Stomach (tissue), 9 donors: ENCODE data around the gene DPYSL3. TPM values are rescaled to one million over a fixed set of nuclear protein-coding genes. Genes with fewer than 3 reads are reported as not detected.

Source experiments
- DNase-seq, 2 donors: peaks; one replicate each; pipeline versions ENCODE4 v3.0.0 to v3.0.0-alpha.2; 2013 to 2019
- H3K27ac ChIP-seq, 5 donors: fragments of 200-600 bp in 4 of 5; sonication (generic) in 4 of 5; one replicate each; pipeline ENCODE4 v1.5.1; 2013 to 2019; ENCODE audit warnings: mild to moderate bottlenecking in 1 of 5, moderate library complexity in 1 of 5
- H3K27me3 ChIP-seq, 3 donors: fragments of 200-600 bp; sonication (generic); one replicate each; pipeline ENCODE4 v1.5.1; 2017 to 2019; ENCODE audit warnings: mixed run types in 1 of 3
- H3K36me3 ChIP-seq, 4 donors: fragments of 200-600 bp; sonication (generic); 1 replicate in 3 of 4; 2 replicates in 1 of 4; pipeline ENCODE4 v1.5.1; 2016 to 2019
- H3K4me1 ChIP-seq, 4 donors: fragments of 200-600 bp; sonication (generic); one replicate each; pipeline ENCODE4 v1.5.1; 2016 to 2019
- H3K4me3 ChIP-seq, 4 donors: fragments of 200-600 bp; sonication (generic) in 3 of 4; one replicate each; pipeline ENCODE4 v1.5.1; 2016 to 2019; ENCODE audit warnings: mild to moderate bottlenecking in 1 of 4
- H3K9me3 ChIP-seq, 4 donors: fragments of 200-600 bp; sonication (generic); one replicate each; pipeline ENCODE4 v1.5.1; 2016 to 2019
- CTCF ChIP-seq, 7 experiments: fragments of 450-650 bp in 4 of 7; fragments of 200-600 bp in 3 of 7; sonication (generic) in 3 of 7; IDR thresholded peaks; one replicate each; pipeline ENCODE4 v1.5.1; 2016 to 2019; ENCODE audit warnings: antibody characterized with exemption in 7 of 7, control low read depth in 2 of 7, mild to moderate bottlenecking in 1 of 7
- EP300 ChIP-seq: sonication (generic); formaldehyde crosslinking; IDR thresholded peaks from one replicate; pipeline ENCODE4 v1.6.1; 2017; ENCODE audit warnings: antibody characterized with exemption
- POLR2A ChIP-seq, 4 donors: fragments of 450-650 bp; IDR thresholded peaks; one replicate each; pipeline ENCODE4 v1.6.1; 2016; ENCODE audit warnings: antibody characterized with exemption in 4 of 4, control low read depth in 2 of 4, mild to moderate bottlenecking in 1 of 4, moderate library complexity in 1 of 4
- POLR2AphosphoS5 ChIP-seq, 3 donors: sonication (generic); formaldehyde crosslinking; IDR thresholded peaks; one replicate each; pipeline ENCODE4 v1.6.1; 2016; ENCODE audit warnings: antibody characterized with exemption in 3 of 3
- WGBS, 5 donors: extraction: QIAGEN DNeasy Blood & Tissue Kit in 3 of 5; methylation state at CpG; one replicate each; pipeline versions ENCODE4 v1.1.5 to v1.1.7; 2013 to 2018; 5-methylcytosine and 5-hydroxymethylcytosine counted together
- intact Hi-C: fragments of 100-400 bp; cut with DNase I; formaldehyde crosslinking; loops from one replicate; pipeline ENCODE4 v1.15.1; 2023; ENCODE audit warnings: low total_unique reads
- polyA plus RNA-seq, 3 donors: library from polyadenylated mRNA; stranded (reverse); fragments of 200-250 nt; gene quantifications; one replicate each; pipeline ENCODE4 v1.2.3, GENCODE V29; 2013
- total RNA-seq, 5 donors: library from RNA; depleted of rRNA; stranded (reverse); fragments of >200 nt; gene quantifications; one replicate each; pipeline versions ENCODE4 v1.1.0 to v1.2.3, GENCODE V29; 2014 to 2016
- donor health status: healthy with polysubstance abuse.
- donor health status: Bipolar disorder and iron deficiency.
- donor health status: healthy.

DPYSL3 gene
- total and polyA plus RNA-seq, 8 donors: 15.0 to 144 (median 38.0) TPM

- H3K4me3 ChIP-seq: no peak overlapping the region
- DNase-seq: peak in 1 of 2 donors; percentile 51
- no peaks in the 10 kb centered on the region for H3K9me3 ChIP-seq
- no peaks in the 10 kb centered on the region for H3K27me3 ChIP-seq
- WGBS, 5 donors: 49 to 66% (median 60%) methylated on average over 14 to 15 of the region's 15 CpGs
- peak; percentile 58 for TF ChIP-seq EP300
- TF ChIP-seq CTCF (IDR thresholded peaks at IDR 0.05): no peak
- TF ChIP-seq POLR2AphosphoS5 (IDR thresholded peaks at IDR 0.05): peak; percentile 37 to 80 (median 43)
- no peak for TF ChIP-seq POLR2A (IDR thresholded peaks at IDR 0.05)
- peak overlapping the region; percentile 73 to 90 (median 76) for H3K27ac ChIP-seq
- peaks cover 5 to 48% (median 16%) of the 10 kb centered on the region in 4 donors for H3K4me1 ChIP-seq
- intact Hi-C loops: no loop called here
- H3K36me3 ChIP-seq: peaks cover 0 to 34% (median 19%) of the 10 kb centered on the region in 4 donors
Observed at GRCh38 chr5:147403651-147404640, 105.9 kb downstream of the DPYSL3 start.

GRCh38 chr5:147400881-147401280 lies 109.0 kb downstream of the DPYSL3 start:
- Histone ChIP-seq H3K27ac (no peak overlapping the region), H3K36me3 (peaks cover 0 to 55% (median 42%) of the 10 kb centered on the region in 4 donors)

GRCh38 chr5:147400126-147400809 lies 109.6 kb downstream of the DPYSL3 start:
- Histone ChIP-seq H3K9me3 (no peaks in the 10 kb centered on the region), H3K4me1 (peaks cover 5 to 25% (median 16%) of the 10 kb centered on the region in 4 donors), H3K27ac (no peak overlapping the region), H3K36me3 (peaks cover 0 to 61% (median 46%) of the 10 kb centered on the region in 4 donors), H3K27me3 (no peaks in the 10 kb centered on the region), H3K4me3 (no peak overlapping the region)
- TF ChIP-seq POLR2A (IDR thresholded peaks at IDR 0.05) (no peak), CTCF (IDR thresholded peaks at IDR 0.05) (no peak), EP300 (no peak), POLR2AphosphoS5 (IDR thresholded peaks at IDR 0.05) (no peak)
- WGBS, 5 donors: 72 to 85% (median 79%) methylated on average over 6 to 7 of the region's 7 CpGs
- DNase-seq: no peak
- intact Hi-C loops: no loop called here

More at GRCh38 chr5:147400881-147401280, 109.0 kb downstream of the DPYSL3 start:
- no peak overlapping the region for H3K4me3 ChIP-seq
- H3K9me3 ChIP-seq: no peaks in the 10 kb centered on the region
- DNase-seq: no peak
- H3K27me3 ChIP-seq: no peaks in the 10 kb centered on the region
- peaks cover 5 to 31% (median 16%) of the 10 kb centered on the region in 4 donors for H3K4me1 ChIP-seq
- intact Hi-C loops: no loop called here
- TF ChIP-seq POLR2A (IDR thresholded peaks at IDR 0.05): no peak
- TF ChIP-seq CTCF (IDR thresholded peaks at IDR 0.05): no peak
- TF ChIP-seq POLR2AphosphoS5 (IDR thresholded peaks at IDR 0.05): no peak
- TF ChIP-seq EP300: no peak

GRCh38 chr5:147398860-147399259 lies 111.0 kb downstream of the DPYSL3 start:
- Histone ChIP-seq H3K4me3 (no peak overlapping the region), H3K27ac (no peak overlapping the region), H3K9me3 (no peaks in the 10 kb centered on the region), H3K4me1 (peaks cover 0 to 12% (median 3%) of the 10 kb centered on the region in 4 donors), H3K27me3 (no peaks in the 10 kb centered on the region), H3K36me3 (peaks cover 0 to 71% (median 49%) of the 10 kb centered on the region in 4 donors)
- TF ChIP-seq CTCF (IDR thresholded peaks at IDR 0.05): no peak
- no peak for TF ChIP-seq POLR2A (IDR thresholded peaks at IDR 0.05)
- no peak for TF ChIP-seq POLR2AphosphoS5 (IDR thresholded peaks at IDR 0.05)
- TF ChIP-seq EP300: no peak
- 87 to 94% (median 93%) methylated on average over 9 of the region's 9 CpGs for WGBS, 5 donors
- intact Hi-C loops: no loop called here
- DNase-seq: no peak
